Psoas muscle (tissue), 8 donors: ENCODE data around the gene INPP5K. TPM values are rescaled to one million over a fixed set of nuclear protein-coding genes. Genes with fewer than 3 reads are reported as not detected.

ENCODE experiments used
- ATAC-seq, 4 donors: fragments of 200-7000 bp; cut with Tn5 transposase; one replicate each; pipeline ENCODE4 v1.9.1; 2020; ENCODE audit warnings: moderate library complexity in 3 of 4, mild to moderate bottlenecking in 2 of 4
- DNase-seq, 2 donors: peaks; one replicate each; pipeline ENCODE4 v3.0.0-alpha.2; 2020
- H3K27ac ChIP-seq: fragments of 200-600 bp; one replicate; pipeline ENCODE4 v1.8.0; 2022
- H3K27me3 ChIP-seq, 3 donors: fragments of 200-600 bp in 1 of 3; one replicate each; pipeline versions ENCODE4 v1.6.1 to v1.8.0; 2013 to 2022; ENCODE audit warnings: low read length in 2 of 3, mild to moderate bottlenecking in 2 of 3, moderate library complexity in 1 of 3; ENCODE audit not compliant: insufficient read depth in 3 of 3
- H3K36me3 ChIP-seq, 2 donors: fragments of 200-600 bp in 1 of 2; one replicate each; pipeline versions ENCODE4 v1.6.1 to v1.8.0; 2013 to 2022; ENCODE audit warnings: low read depth in 1 of 2, mild to moderate bottlenecking in 1 of 2, moderate library complexity in 1 of 2; ENCODE audit not compliant: insufficient read depth in 1 of 2
- H3K4me1 ChIP-seq: fragments of 200-600 bp; one replicate; pipeline ENCODE4 v1.8.0; 2022
- H3K4me3 ChIP-seq: fragments of 200-600 bp; one replicate; pipeline ENCODE4 v1.8.0; 2022; ENCODE audit warnings: mild to moderate bottlenecking
- H3K9me3 ChIP-seq: fragments of 200-600 bp; one replicate; pipeline ENCODE4 v1.8.0; 2022
- CTCF ChIP-seq: fragments of 200-600 bp; IDR thresholded peaks from one replicate; pipeline ENCODE4 v1.8.0; 2022; ENCODE audit warnings: antibody characterized with exemption
- WGBS, 3 donors: extraction: QIAGEN DNeasy Blood & Tissue Kit; methylation state at CpG; one replicate each; pipeline versions ENCODE4 v1.1.6 to v1.1.7; 2013; 5-methylcytosine and 5-hydroxymethylcytosine counted together
- intact Hi-C, 2 donors: fragments of 100-400 bp; cut with DNase I; formaldehyde crosslinking; loops; one replicate each; pipeline versions ENCODE4 v1.11.0 to v1.14.2; 2022
- polyA plus RNA-seq, 3 donors: library from polyadenylated mRNA; stranded (reverse); fragments of 200-250 nt; gene quantifications; one replicate each; pipeline ENCODE4 v1.2.3, GENCODE V29; 2013
- total RNA-seq, 4 donors: library from RNA; stranded (reverse); fragmentation: NEBNext Ultra II Directional in 2 of 4; extraction: Animal tissue kit (Norgen Biotek cat#: 25700) in 2 of 4; gene quantifications; one replicate each; pipeline versions ENCODE4 v1.2.1 to v1.2.4, GENCODE V29; 2021 to 2023
- donor health status: healthy with polysubstance abuse.
- donor health status: DM: no; HTN: no; CAD: no; lungs with moderate emphysema.
- donor health status: Bipolar disorder and iron deficiency.
- donor health status: healthy.
- donor health status: DM: yes; HTN: yes; CAD: no.
- donor health status: DM: no; HTN: no; CAD: no.
- donor health status: DM: no; HTN: no; CAD: no.
- donor health status: DM: yes; HTN: yes; CAD: no.

The INPP5K gene
- total and polyA plus RNA-seq, 7 donors, result 25.6 to 45.4 (median 38.9) TPM

GRCh38 chr17:1474402-1475189, 41.8 kb downstream of the INPP5K start:
- no peak for TF ChIP-seq CTCF
- Histone ChIP-seq H3K27me3 (no peaks in the 10 kb centered on the region), H3K36me3 (peaks cover 0 to 95% of the 10 kb centered on the region in 2 donors), H3K27ac (no peak overlapping the region), H3K4me3 (no peak overlapping the region), H3K9me3 (no peaks in the 10 kb centered on the region), H3K4me1 (no peaks in the 10 kb centered on the region)
- no peak for DNase-seq
- intact Hi-C loops, result no loop called here
- 76 to 85% (median 79%) methylated on average over 31 of the region's 31 CpGs for WGBS, 3 donors
- no peak for ATAC-seq

GRCh38 chr17:1473841-1474240, 42.6 kb downstream of the INPP5K start:
- no peak overlapping the region for H3K27ac ChIP-seq
- no peaks in the 10 kb centered on the region for H3K9me3 ChIP-seq
- TF ChIP-seq CTCF, result no peak
- H3K4me3 ChIP-seq, result no peak overlapping the region
- H3K4me1 ChIP-seq, result peaks cover under 1% of the 10 kb centered on the region
- H3K36me3 ChIP-seq, result peaks cover 0 to 95% of the 10 kb centered on the region in 2 donors
- ATAC-seq (no peak), DNase-seq (no peak)
- WGBS, 3 donors, result 87 to 92% (median 90%) methylated on average over 10 of the region's 10 CpGs
- H3K27me3 ChIP-seq, result no peaks in the 10 kb centered on the region
- intact Hi-C loops, result no loop called here

GRCh38 chr17:1473170-1473569, 43.2 kb downstream of the INPP5K start:
- Histone ChIP-seq H3K36me3 (peaks cover 0 to 95% of the 10 kb centered on the region in 2 donors), H3K9me3 (no peaks in the 10 kb centered on the region), H3K27me3 (no peaks in the 10 kb centered on the region), H3K4me3 (no peak overlapping the region), H3K27ac (no peak overlapping the region), H3K4me1 (peaks cover 7% of the 10 kb centered on the region)
- ATAC-seq, result no peak
- no peak for TF ChIP-seq CTCF
- intact Hi-C loops, result no loop called here
- DNase-seq, result no peak
- WGBS, 3 donors, result 75 to 80% (median 76%) methylated on average over 11 of the region's 11 CpGs

GRCh38 chr17:1471911-1472821, 44.2 kb downstream of the INPP5K start:
- no peak for TF ChIP-seq CTCF
- intact Hi-C loops, result no loop called here
- H3K27me3 ChIP-seq, result no peaks in the 10 kb centered on the region
- ATAC-seq, result no peak
- peaks cover 9% of the 10 kb centered on the region for H3K4me1 ChIP-seq
- no peak overlapping the region for H3K27ac ChIP-seq
- no peaks in the 10 kb centered on the region for H3K9me3 ChIP-seq
- DNase-seq, result no peak
- 87 to 89% (median 87%) methylated on average over 41 to 42 of the region's 42 CpGs for WGBS, 3 donors
- no peak overlapping the region for H3K4me3 ChIP-seq
- peaks cover 0 to 92% of the 10 kb centered on the region in 2 donors for H3K36me3 ChIP-seq
